CD4-positive, alpha-beta T cell (primary cell): ENCODE data around the gene ZNRF4. TPM values are rescaled to one million over a fixed set of nuclear protein-coding genes. Genes with fewer than 3 reads are reported as not detected.

Experiments
- ATAC-seq: fragments of 200-7000 bp; cut with Tn5 transposase; one replicate; pipeline ENCODE4 v1.10.0; 2022; ENCODE audit warnings: mild to moderate bottlenecking; ENCODE audit not compliant: poor library complexity
- CTCF ChIA-PET: fragments of 350-600 bp; sonication (Branson Sonifier 250); formaldehyde crosslinking; loops from one replicate; lab custom pipeline; 2021; ENCODE audit warnings: antibody characterized with exemption, inconsistent platforms; lab: Charles Lee
- POLR2A ChIA-PET: fragments of 350-600 bp; sonication (Branson Sonifier 250); formaldehyde crosslinking; loops from one replicate; lab custom pipeline; 2021; ENCODE audit warnings: antibody characterized with exemption, inconsistent platforms; lab: Charles Lee
- DNase-seq, 14 experiments: peaks; one replicate each; pipeline ENCODE4 v3.0.0-alpha.2; 2013 to 2020; ENCODE audit warnings: mixed read lengths in 2 of 14
- H3K27ac ChIP-seq, 2 donors: one replicate each; pipeline versions ENCODE4 v1.5.1 to v1.7.0; 2013; ENCODE audit warnings: low read length in 2 of 2, low read depth in 1 of 2, mild to moderate bottlenecking in 1 of 2
- H3K27me3 ChIP-seq, 2 experiments: 1 replicate in 1 of 2; 2 replicates in 1 of 2; pipeline versions ENCODE4 v1.6.1 to v1.7.0; 2013; ENCODE audit warnings: low read length in 2 of 2, control low read depth in 1 of 2, mild to moderate bottlenecking in 1 of 2, moderate library complexity in 1 of 2; ENCODE audit not compliant: insufficient read depth in 2 of 2, control insufficient read depth in 1 of 2
- H3K36me3 ChIP-seq: one replicate; pipeline ENCODE4 v1.6.1; 2013; ENCODE audit warnings: low read length, control low read depth; ENCODE audit not compliant: insufficient read depth
- H3K4me1 ChIP-seq: one replicate; pipeline ENCODE4 v1.6.1; 2013; ENCODE audit warnings: low read length, control low read depth; ENCODE audit not compliant: insufficient read depth
- H3K4me3 ChIP-seq: one replicate; pipeline ENCODE4 v1.5.1; 2013; ENCODE audit warnings: mild to moderate bottlenecking, low read length, moderate library complexity
- H3K9me3 ChIP-seq, 2 experiments: 1 replicate in 1 of 2; 2 replicates in 1 of 2; pipeline versions ENCODE4 v1.6.1 to v1.7.0; 2013; ENCODE audit warnings: low read length in 2 of 2, mild to moderate bottlenecking in 2 of 2, control low read depth in 1 of 2, moderate library complexity in 1 of 2; ENCODE audit not compliant: control insufficient read depth in 1 of 2, insufficient read depth in 1 of 2
- H3K27ac Mint-ChIP-seq: one replicate; pipeline ENCODE4 v1.8.0; 2020; ENCODE audit warnings: mixed read lengths
- H3K27me3 Mint-ChIP-seq: one replicate; pipeline ENCODE4 v1.8.0; 2021; ENCODE audit warnings: mixed read lengths
- H3K36me3 Mint-ChIP-seq: one replicate; pipeline ENCODE4 v1.8.0; 2021; ENCODE audit warnings: low read depth, mixed read lengths
- H3K4me1 Mint-ChIP-seq: one replicate; pipeline ENCODE4 v1.8.0; 2021; ENCODE audit warnings: low read depth, mixed read lengths
- H3K4me3 Mint-ChIP-seq: one replicate; pipeline ENCODE4 v1.8.0; 2020; ENCODE audit warnings: mild to moderate bottlenecking, mixed read lengths
- H3K9me3 Mint-ChIP-seq: one replicate; pipeline ENCODE4 v1.8.0; 2020; ENCODE audit warnings: mixed read lengths
- intact Hi-C, 2 experiments: fragments of 100-400 bp; cut with DNase I in 1 of 2; cut with micrococcal nuclease in 1 of 2; formaldehyde crosslinking; loops; one replicate each; pipeline versions ENCODE4 v1.15.1 to v1.9.0; 2023 to 2025; cut with DNase I, micrococcal nuclease
- total RNA-seq, 174 experiments: library from RNA in 2 of 174; stranded (reverse) in 2 of 174; gene quantifications; one replicate each; pipeline ENCODE4 v1.2.3 and lab custom pipeline; 2021 to 2026
- TF ChIP-seq, protein P1 (sequence below): fragments of 200-600 bp; IDR thresholded peaks from one replicate; pipeline ENCODE4 v1.8.0; 2022; ENCODE audit warnings: antibody characterized with exemption, mild to moderate bottlenecking

The ZNRF4 gene
- total RNA-seq, 2 experiments from 2014 or later: not detected

GRCh38 chr19:5434351-5434917 lies 20.8 kb upstream of the ZNRF4 start:
- Mint-ChIP-seq H3K36me3 (no peaks in the 10 kb centered on the region), H3K4me1 (no peaks in the 10 kb centered on the region), H3K27ac (no peak overlapping the region), H3K4me3 (no peak overlapping the region), H3K9me3 (no peaks in the 10 kb centered on the region), H3K27me3 (peaks cover 33% of the 10 kb centered on the region)
- ChIA-PET POLR2A (no interaction called here), CTCF (no interaction called here)
- Histone ChIP-seq H3K27me3 (peaks cover 5 to 12% of the 10 kb centered on the region in 2 experiments), H3K4me1 (no peaks in the 10 kb centered on the region), H3K4me3 (no peak overlapping the region), H3K9me3 (peaks cover 0 to 19% of the 10 kb centered on the region in 2 experiments), H3K27ac (no peak overlapping the region), H3K36me3 (no peaks in the 10 kb centered on the region)
- TF ChIP-seq, protein P1, sequence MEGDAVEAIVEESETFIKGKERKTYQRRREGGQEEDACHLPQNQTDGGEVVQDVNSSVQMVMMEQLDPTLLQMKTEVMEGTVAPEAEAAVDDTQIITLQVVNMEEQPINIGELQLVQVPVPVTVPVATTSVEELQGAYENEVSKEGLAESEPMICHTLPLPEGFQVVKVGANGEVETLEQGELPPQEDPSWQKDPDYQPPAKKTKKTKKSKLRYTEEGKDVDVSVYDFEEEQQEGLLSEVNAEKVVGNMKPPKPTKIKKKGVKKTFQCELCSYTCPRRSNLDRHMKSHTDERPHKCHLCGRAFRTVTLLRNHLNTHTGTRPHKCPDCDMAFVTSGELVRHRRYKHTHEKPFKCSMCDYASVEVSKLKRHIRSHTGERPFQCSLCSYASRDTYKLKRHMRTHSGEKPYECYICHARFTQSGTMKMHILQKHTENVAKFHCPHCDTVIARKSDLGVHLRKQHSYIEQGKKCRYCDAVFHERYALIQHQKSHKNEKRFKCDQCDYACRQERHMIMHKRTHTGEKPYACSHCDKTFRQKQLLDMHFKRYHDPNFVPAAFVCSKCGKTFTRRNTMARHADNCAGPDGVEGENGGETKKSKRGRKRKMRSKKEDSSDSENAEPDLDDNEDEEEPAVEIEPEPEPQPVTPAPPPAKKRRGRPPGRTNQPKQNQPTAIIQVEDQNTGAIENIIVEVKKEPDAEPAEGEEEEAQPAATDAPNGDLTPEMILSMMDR: no peak
- DNase-seq: no peak
- intact Hi-C loops: no loop called here
- ATAC-seq: no peak

GRCh38 chr19:5434970-5435641 lies 20.1 kb upstream of the ZNRF4 start:
- Mint-ChIP-seq H3K4me3 (no peak overlapping the region), H3K4me1 (no peaks in the 10 kb centered on the region), H3K27ac (no peak overlapping the region), H3K27me3 (peaks cover 34% of the 10 kb centered on the region), H3K36me3 (no peaks in the 10 kb centered on the region), H3K9me3 (no peaks in the 10 kb centered on the region)
- Histone ChIP-seq H3K27ac (no peak overlapping the region), H3K36me3 (no peaks in the 10 kb centered on the region), H3K27me3 (peaks cover 7 to 12% of the 10 kb centered on the region in 2 experiments), H3K9me3 (peaks cover 0 to 19% of the 10 kb centered on the region in 2 experiments), H3K4me3 (no peak overlapping the region), H3K4me1 (no peaks in the 10 kb centered on the region)
- TF ChIP-seq, protein P1: no peak
- intact Hi-C loops: no loop called here
- ATAC-seq (no peak), DNase-seq (no peak)
- ChIA-PET POLR2A (no interaction called here), CTCF (no interaction called here)

DNA sequence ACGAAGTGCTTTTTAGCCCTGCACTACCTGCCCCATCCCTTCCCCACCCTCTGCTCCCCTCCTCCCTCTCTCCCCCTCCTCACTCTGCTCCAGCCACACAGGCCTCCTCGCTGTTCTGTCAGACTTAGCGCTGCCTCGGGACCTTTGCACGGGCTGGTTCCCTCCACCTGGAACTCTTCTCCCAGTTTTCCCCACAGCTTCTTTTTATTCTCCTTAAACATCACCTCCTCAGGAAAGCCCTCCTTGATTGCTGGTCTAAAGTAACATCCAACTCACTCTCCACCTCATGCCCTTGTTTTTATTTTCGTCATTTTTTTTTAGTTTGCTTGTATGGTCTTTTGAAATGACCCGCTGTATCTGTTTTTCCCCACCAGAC lies 19.6 kb upstream of the ZNRF4 start:
- Mint-ChIP-seq H3K9me3 (no peaks in the 10 kb centered on the region), H3K27me3 (peaks cover 36% of the 10 kb centered on the region), H3K4me1 (no peaks in the 10 kb centered on the region), H3K27ac (no peak overlapping the region), H3K4me3 (no peak overlapping the region), H3K36me3 (no peaks in the 10 kb centered on the region)
- Histone ChIP-seq H3K27me3 (peaks cover 7 to 12% of the 10 kb centered on the region in 2 experiments), H3K27ac (no peak overlapping the region), H3K4me3 (no peak overlapping the region), H3K9me3 (peaks cover 0 to 19% of the 10 kb centered on the region in 2 experiments), H3K36me3 (no peaks in the 10 kb centered on the region), H3K4me1 (no peaks in the 10 kb centered on the region)
- CTCF ChIA-PET: no interaction called here
- DNase-seq (no peak), ATAC-seq (no peak)
- intact Hi-C loops: no loop called here
- POLR2A ChIA-PET: no interaction called here
- TF ChIP-seq, protein P1: no peak
